Measurements from ENCODE around the gene STING1.

STING1 gene

DNA sequence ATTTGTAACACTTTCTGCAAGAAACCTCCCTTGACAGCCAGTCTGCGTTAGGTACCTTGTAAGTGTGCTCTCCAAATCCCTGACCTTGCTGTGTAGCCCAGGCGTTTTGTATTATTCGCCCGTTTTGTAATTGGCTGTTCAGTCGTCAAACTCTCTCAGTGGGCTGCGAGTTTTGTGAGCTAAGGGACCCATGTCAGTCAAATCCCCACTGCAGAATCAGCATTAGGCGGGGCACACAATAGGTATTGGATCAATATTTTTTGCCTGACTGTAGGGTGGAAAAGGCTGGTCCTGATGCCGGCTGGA lies 43.9 kb downstream of the STING1 start:
- no peak for DNase-seq

DNA sequence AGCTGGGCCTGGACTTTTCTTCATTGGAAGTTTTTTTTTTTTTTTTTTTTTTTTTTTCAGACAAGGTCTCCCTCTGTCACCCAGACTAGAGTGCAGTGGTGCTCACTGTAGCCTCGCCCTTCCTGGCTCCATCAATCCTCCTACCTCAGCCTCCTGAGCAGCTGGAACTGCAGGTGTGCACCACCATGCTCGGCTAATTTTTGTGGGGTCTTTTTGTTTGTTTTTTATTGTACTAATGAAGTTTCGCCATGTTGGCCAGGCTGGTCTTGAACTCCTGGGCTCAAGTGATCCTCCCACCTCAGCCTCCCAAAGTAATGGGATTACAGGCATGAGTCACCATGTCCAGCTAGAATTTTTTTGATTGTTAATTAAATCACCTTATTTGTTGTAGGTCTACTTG lies 46.9 kb downstream of the STING1 start:
- DNase-seq = no peak

DNA sequence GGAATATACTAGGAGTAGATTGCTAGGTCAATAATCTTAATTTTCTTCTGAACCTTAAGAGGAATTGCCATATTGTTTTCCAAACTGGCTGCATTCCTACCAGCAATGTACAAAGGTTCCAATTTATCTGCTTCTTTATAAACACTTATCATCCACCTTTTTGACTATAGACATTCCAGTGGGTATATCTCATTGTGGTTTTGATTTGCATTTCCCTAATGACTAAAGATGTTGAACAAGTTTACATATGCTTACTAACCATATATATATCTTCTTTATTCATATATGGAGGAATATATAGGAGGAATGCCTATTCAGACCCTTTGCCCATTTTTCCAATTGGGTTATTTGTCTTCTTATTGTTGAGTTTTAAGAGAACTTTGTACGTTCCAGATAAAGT lies 50.9 kb downstream of the STING1 start:
- DNase-seq = no peak

DNA sequence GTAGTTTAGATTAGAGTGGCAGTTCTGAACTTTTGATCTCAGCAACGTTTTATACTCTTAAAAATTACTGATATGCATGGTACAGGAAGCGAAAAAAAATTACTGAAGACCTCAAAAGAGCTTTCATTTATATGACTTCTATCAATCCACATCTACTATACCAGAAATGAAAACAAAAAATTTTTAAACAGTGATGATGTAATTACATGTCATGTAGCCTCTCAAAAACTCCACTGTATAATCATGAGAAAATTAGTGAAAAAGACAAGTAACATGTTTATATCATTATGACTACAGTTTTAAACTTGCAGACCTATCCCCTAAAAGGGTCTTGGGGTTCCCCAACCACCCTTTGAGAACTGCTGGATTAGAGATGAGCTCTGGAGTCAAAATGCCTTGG lies 52.5 kb downstream of the STING1 start:
- DNase-seq = no peak

DNA sequence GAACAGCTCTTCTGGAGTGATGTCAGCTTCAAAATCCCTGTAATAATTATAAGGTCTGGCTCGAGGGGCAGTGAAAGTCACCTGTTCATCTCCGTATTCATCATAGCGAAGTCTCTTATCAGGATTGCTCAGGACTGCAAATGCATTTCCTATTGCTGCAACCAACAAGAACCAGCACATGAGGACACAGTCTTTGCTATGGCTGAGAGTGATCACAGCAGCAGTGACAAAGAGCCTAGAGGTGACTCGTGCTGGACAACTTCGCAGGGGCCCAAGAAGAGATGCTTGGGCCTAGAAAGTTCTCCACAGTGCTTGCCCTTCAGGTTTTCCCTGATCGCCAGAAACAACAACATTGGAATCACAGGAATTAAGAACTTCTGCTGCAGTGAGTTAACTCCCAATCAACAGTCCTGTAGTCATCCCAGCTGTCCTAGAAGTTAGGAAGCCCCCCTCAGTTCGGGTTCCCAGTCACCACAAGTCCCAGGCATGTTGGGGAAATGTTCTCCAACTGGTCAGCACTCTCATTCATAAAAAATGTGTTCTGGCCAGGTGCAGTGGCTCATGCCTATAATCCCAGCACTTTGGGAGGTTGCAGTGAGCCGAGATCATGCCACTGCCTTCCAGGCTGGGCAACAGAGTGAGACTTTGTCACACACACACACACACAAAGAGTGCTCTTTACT lies 56.2 kb downstream of the STING1 start:
- DNase-seq = no peak

All from NCI-H187 treated with DMSO at 0.1 percent for 48 hours (cell line).